Right lobe of liver (tissue), 6 donors: Measurements from ENCODE around the gene SEC24D. TPM values are rescaled to one million over a fixed set of nuclear protein-coding genes. Genes with fewer than 3 reads are reported as not detected.

Experiments
- ATAC-seq, 4 donors: fragments of 200-7000 bp; cut with Tn5 transposase; one replicate each; pipeline ENCODE4 v1.9.1; 2020; ENCODE audit warnings: mild to moderate bottlenecking in 4 of 4, moderate library complexity in 4 of 4
- DNase-seq, 3 donors: peaks; one replicate each; pipeline ENCODE4 v3.0.0-alpha.2; 2020
- H3K27ac ChIP-seq, 3 donors: fragments of 200-600 bp; one replicate each; pipeline ENCODE4 v1.8.0; 2022
- H3K27me3 ChIP-seq, 2 donors: fragments of 200-600 bp; one replicate each; pipeline ENCODE4 v1.8.0; 2022
- H3K36me3 ChIP-seq, 4 donors: fragments of 200-600 bp; sonication (generic) in 1 of 4; one replicate each; pipeline versions ENCODE4 v1.5.1 to v1.8.0; 2017 to 2022; ENCODE audit warnings: control low read depth in 1 of 4
- H3K4me1 ChIP-seq, 4 donors: fragments of 200-600 bp; sonication (generic) in 1 of 4; one replicate each; pipeline versions ENCODE4 v1.5.1 to v1.8.0; 2017 to 2022; ENCODE audit warnings: control low read depth in 1 of 4
- H3K4me3 ChIP-seq, 3 donors: fragments of 200-600 bp; one replicate each; pipeline ENCODE4 v1.8.0; 2022
- H3K9me3 ChIP-seq, 4 donors: fragments of 200-600 bp; sonication (generic) in 1 of 4; one replicate each; pipeline versions ENCODE4 v1.5.1 to v1.8.0; 2017 to 2022; ENCODE audit warnings: control low read depth in 1 of 4
- POLR2A ChIP-seq: fragments of 450-650 bp; IDR thresholded peaks from one replicate; pipeline ENCODE4 v1.6.1; 2017; ENCODE audit warnings: antibody characterized with exemption, mild to moderate bottlenecking
- WGBS: methylation state at CpG from one replicate; pipeline ENCODE4 v1.1.6; 2018; ENCODE audit warnings: low coverage, low lambda C conversion rate; ENCODE audit not compliant: insufficient coverage; ENCODE audit errors: missing lambda C conversion rate; 5-methylcytosine and 5-hydroxymethylcytosine counted together
- intact Hi-C, 2 donors: fragments of 100-400 bp; cut with DNase I; formaldehyde crosslinking; loops; one replicate each; pipeline versions ENCODE4 v1.11.2 to v1.14.1; 2022
- total RNA-seq, 6 experiments: library from RNA; depleted of rRNA in 2 of 6; stranded (reverse); fragments of >200 nt in 2 of 6; fragmentation: NEBNext Ultra II Directional in 3 of 6; extraction: Animal tissue kit (Norgen Biotek cat#: 25700) in 3 of 6; gene quantifications; one replicate each; pipeline versions ENCODE4 v1.1.0 to v1.2.4, GENCODE V29; 2016 to 2023
- TF ChIP-seq, protein P1 (sequence below), 4 donors: fragments of 200-600 bp in 3 of 4; fragments of 450-650 bp in 1 of 4; IDR thresholded peaks; one replicate each; pipeline versions ENCODE4 v1.5.1 to v1.8.0; 2016 to 2022; ENCODE audit warnings: antibody characterized with exemption in 4 of 4, mild to moderate bottlenecking in 2 of 4
- donor health status: DM: no; HTN: yes; CAD: no.
- donor health status: DM: no; HTN: no; CAD: no.
- donor health status: DM: no; HTN: no; CAD: no.
- donor health status: DM: no; HTN: yes; CAD: no.
- donor health status: DM: no; HTN: yes; CAD: no.

The SEC24D gene
- total RNA-seq, 6 experiments from 2014 or later, result 52.2 to 80.1 (median 69.2) TPM

DNA sequence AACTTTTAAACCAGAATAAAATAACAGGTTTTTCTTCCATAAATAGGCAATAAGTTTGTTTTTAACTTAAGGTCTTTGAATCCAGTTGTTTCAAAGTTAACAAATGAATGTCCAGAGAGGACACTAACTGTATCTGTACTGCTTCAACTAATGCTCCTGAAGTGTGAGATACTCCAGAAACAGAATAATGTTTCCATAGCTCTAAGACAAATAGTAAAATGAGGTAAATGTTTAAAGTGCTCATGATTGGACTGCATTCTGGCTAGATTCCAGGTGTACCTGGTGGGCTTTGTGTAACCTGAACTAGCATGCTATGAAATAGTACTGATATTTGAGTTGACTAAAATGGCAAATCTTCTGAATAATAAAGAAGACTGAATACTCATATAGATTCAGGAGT, 99.0 kb downstream of the SEC24D start:
- Histone ChIP-seq H3K9me3 (no peaks in the 10 kb centered on the region), H3K27me3 (no peaks in the 10 kb centered on the region), H3K36me3 (peaks cover 0 to 74% (median 36%) of the 10 kb centered on the region in 4 donors), H3K4me1 (no peaks in the 10 kb centered on the region), H3K27ac (no peak overlapping the region), H3K4me3 (no peak overlapping the region)
- ATAC-seq (no peak), DNase-seq (no peak)
- no peak for TF ChIP-seq POLR2A
- TF ChIP-seq, protein P1, sequence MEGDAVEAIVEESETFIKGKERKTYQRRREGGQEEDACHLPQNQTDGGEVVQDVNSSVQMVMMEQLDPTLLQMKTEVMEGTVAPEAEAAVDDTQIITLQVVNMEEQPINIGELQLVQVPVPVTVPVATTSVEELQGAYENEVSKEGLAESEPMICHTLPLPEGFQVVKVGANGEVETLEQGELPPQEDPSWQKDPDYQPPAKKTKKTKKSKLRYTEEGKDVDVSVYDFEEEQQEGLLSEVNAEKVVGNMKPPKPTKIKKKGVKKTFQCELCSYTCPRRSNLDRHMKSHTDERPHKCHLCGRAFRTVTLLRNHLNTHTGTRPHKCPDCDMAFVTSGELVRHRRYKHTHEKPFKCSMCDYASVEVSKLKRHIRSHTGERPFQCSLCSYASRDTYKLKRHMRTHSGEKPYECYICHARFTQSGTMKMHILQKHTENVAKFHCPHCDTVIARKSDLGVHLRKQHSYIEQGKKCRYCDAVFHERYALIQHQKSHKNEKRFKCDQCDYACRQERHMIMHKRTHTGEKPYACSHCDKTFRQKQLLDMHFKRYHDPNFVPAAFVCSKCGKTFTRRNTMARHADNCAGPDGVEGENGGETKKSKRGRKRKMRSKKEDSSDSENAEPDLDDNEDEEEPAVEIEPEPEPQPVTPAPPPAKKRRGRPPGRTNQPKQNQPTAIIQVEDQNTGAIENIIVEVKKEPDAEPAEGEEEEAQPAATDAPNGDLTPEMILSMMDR (IDR thresholded peaks at IDR 0.05), result no peak
- intact Hi-C loops, result no loop called here

DNA sequence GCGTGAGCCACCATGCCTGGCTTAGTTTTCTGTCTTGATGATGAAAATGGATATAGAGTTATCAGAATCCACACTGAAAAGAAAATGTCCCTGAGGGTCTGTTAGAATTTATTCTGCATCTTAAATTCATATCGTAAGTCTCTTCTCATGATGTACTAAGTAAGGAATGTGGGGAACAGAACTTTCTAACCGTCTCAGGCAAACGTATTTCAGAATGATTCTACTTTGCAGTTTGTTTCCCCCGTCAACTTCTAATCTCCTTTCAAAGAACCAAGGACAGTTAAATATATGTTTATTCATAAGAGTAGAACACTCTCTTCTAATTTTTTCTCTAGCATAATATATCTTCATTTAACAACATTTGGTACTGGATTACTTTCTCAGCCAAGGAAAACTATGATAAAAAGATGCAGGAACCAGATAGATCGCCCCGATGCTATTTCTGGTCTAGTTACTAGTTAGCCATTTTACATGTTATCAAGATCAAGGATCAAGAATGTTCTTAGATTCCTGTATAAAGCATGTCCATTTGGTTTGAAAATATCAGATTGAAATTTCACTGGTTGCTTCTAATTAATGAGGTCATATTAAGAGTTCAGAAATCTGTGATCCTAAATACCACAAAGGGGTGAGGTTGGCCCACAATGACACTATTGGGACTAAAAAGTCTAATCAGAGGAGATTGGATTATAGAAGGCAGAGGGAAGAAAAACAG, 101.3 kb downstream of the SEC24D start:
- Histone ChIP-seq H3K36me3 (peaks cover 0 to 76% (median 38%) of the 10 kb centered on the region in 4 donors), H3K27ac (no peak overlapping the region), H3K4me1 (no peaks in the 10 kb centered on the region), H3K27me3 (no peaks in the 10 kb centered on the region), H3K4me3 (no peak overlapping the region), H3K9me3 (no peaks in the 10 kb centered on the region)
- intact Hi-C loops, result no loop called here
- DNase-seq (no peak), ATAC-seq (no peak)
- WGBS, result 96% methylated on average over 7 of the region's 7 CpGs
- TF ChIP-seq, protein P1 (IDR thresholded peaks at IDR 0.05), result no peak
- no peak for TF ChIP-seq POLR2A

DNA sequence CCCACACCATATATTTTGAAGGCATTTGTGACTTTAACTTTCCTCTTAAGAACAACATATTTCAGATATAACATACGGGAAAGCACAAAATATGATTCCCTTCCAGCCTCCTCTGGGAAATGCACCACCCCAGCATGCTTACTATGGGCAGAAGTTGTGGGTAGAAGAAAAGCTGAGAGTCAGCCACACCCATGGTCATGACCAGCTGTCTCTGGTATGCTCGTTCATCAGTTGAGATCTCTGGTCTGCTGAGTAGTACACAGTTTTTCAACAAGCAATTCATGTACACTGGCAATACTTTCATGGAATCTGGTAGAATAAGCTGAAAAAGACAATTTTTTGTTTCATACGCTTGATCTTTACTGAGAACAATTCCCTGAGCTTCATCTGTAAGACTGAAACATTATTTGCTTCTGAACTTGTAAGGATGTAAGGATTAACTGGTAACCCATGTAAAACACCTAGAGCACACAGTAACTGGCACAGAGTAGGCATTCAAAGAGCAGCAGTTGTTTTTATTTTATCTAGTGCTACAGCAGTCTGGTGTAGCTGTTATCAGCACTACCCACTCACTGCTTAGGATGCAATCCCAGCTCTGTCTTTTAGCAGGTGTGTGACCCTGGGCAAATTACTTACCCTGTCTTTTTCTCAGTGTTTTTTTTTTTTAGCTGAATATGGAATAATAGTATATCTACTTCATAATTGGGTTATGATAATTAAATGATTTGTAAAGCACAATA, 103.2 kb downstream of the SEC24D start:
- Histone ChIP-seq H3K4me1 (no peaks in the 10 kb centered on the region), H3K36me3 (peaks cover 3 to 74% (median 39%) of the 10 kb centered on the region in 4 donors), H3K27ac (no peak overlapping the region), H3K9me3 (no peaks in the 10 kb centered on the region), H3K27me3 (no peaks in the 10 kb centered on the region), H3K4me3 (no peak overlapping the region)
- ATAC-seq (no peak), DNase-seq (no peak)
- TF ChIP-seq, protein P1 (IDR thresholded peaks at IDR 0.05), result no peak
- no peak for TF ChIP-seq POLR2A
- intact Hi-C loops, result no loop called here
- WGBS, result no CpG with 5 or more reads among the region's 3 CpGs

DNA sequence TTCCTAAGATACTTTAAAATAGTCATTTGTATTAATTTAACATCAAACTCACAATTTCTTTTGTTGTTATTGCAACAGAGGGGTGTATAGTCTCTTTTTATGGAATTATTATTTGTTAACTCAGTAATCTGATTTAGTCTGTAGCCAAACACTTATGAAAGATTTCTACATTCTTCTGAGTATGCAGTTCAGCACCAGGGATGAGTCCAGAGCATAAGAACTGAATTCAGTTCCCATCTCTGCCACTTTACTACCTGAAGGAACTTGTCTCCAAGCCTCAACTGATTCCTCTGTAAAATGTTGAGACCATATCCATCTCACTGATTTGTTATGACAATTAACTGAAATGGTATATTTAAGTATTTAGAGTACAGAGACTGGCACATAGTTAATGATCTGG, 105.2 kb downstream of the SEC24D start:
- H3K4me3 ChIP-seq, result no peak overlapping the region
- no peak for TF ChIP-seq POLR2A
- DNase-seq (no peak), ATAC-seq (no peak)
- H3K27me3 ChIP-seq, result no peaks in the 10 kb centered on the region
- no peaks in the 10 kb centered on the region for H3K9me3 ChIP-seq
- H3K4me1 ChIP-seq, result no peaks in the 10 kb centered on the region
- no peak overlapping the region for H3K27ac ChIP-seq
- peaks cover 3 to 74% (median 35%) of the 10 kb centered on the region in 4 donors for H3K36me3 ChIP-seq
- intact Hi-C loops, result no loop called here
